Left lung (tissue), 10 donors: ENCODE measurements around the gene DNASE1L1. TPM values are rescaled to one million over a fixed set of nuclear protein-coding genes. Genes with fewer than 3 reads are reported as not detected.

Source experiments
- ATAC-seq: fragments of 200-7000 bp; cut with Tn5 transposase; one replicate; pipeline ENCODE4 v1.9.1; 2020; ENCODE audit warnings: moderate library complexity
- DNase-seq, 4 donors: peaks; one replicate each; pipeline ENCODE4 v3.0.0-alpha.2; 2013 to 2020
- H3K27ac ChIP-seq, 2 donors: fragments of 200-600 bp; sonication (generic) in 1 of 2; one replicate each; pipeline versions ENCODE4 v1.5.0 to v1.8.0; 2020 to 2021
- H3K27me3 ChIP-seq, 2 donors: fragments of 200-600 bp; sonication (generic) in 1 of 2; one replicate each; pipeline versions ENCODE4 v1.5.0 to v1.8.0; 2020 to 2021
- H3K36me3 ChIP-seq, 2 donors: fragments of 200-600 bp; sonication (generic) in 1 of 2; one replicate each; pipeline versions ENCODE4 v1.5.0 to v1.8.0; 2020 to 2021
- H3K4me1 ChIP-seq, 2 donors: fragments of 200-600 bp; one replicate each; pipeline ENCODE4 v1.8.0; 2021
- H3K4me3 ChIP-seq, 2 donors: fragments of 200-600 bp; sonication (generic) in 1 of 2; one replicate each; pipeline versions ENCODE4 v1.5.0 to v1.8.0; 2020 to 2021; ENCODE audit warnings: mild to moderate bottlenecking in 1 of 2
- H3K9me3 ChIP-seq, 2 donors: fragments of 200-600 bp; sonication (generic) in 1 of 2; one replicate each; pipeline versions ENCODE4 v1.5.0 to v1.8.0; 2020 to 2021
- intact Hi-C, 2 donors: fragments of 100-400 bp; cut with DNase I; formaldehyde crosslinking; loops; one replicate each; pipeline versions ENCODE4 v1.11.2 to v1.14.2; 2022
- polyA plus RNA-seq, 6 donors: library from polyadenylated mRNA; unstranded; fragments of 120-200 nt; gene quantifications; one replicate each; pipeline ENCODE4 v1.2.1, GENCODE V29; 2013; ENCODE audit not compliant: insufficient read length in 6 of 6
- total RNA-seq, 2 donors: library from RNA; stranded (reverse); fragmentation: NEBNext Ultra II Directional; extraction: Animal tissue kit (Norgen Biotek cat#: 25700); gene quantifications; one replicate each; pipeline ENCODE4 v1.2.1, GENCODE V29; 2021
- TF ChIP-seq, protein P1 (sequence below), 2 donors: fragments of 200-600 bp; sonication (generic) in 1 of 2; IDR thresholded peaks; one replicate each; pipeline versions ENCODE4 v1.5.0 to v1.8.0; 2021; ENCODE audit warnings: antibody characterized with exemption in 2 of 2
- donor health status: DM: no; HTN: yes; CAD: no.
- donor health status: DM: no; HTN: no; CAD: no.

DNASE1L1 gene
- total and polyA plus RNA-seq, 8 donors = 8.8 to 36.1 (median 10.4) TPM

DNA sequence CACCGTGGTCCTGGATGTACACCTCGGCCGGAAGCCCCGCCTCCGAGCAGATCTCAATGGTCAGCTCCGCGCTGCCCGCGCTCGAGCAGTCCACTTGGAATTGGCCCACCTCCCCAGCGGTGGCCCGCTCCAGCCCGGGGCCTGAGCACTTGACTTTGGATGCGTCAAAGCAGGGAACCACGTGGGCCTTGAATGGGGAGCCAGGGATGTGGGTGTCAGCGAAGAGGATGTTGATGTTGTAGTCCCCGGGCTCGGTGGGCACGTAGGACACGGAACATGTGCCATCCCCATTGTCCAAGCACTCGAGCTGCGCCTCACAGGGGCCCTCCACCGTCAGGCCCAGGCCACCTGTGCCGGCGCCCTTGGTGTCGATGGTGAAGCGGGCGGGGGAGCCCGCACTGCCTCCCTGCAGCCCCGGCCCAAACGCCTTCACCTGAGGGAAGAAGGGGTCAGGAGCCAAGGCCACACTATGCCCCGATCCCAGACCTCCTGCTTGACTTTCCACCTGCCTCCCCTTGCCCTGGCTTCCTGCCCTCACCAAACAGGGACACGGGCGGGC, 48.8 kb downstream of the DNASE1L1 start:
- no peaks in the 10 kb centered on the region for H3K9me3 ChIP-seq
- TF ChIP-seq, protein P1, sequence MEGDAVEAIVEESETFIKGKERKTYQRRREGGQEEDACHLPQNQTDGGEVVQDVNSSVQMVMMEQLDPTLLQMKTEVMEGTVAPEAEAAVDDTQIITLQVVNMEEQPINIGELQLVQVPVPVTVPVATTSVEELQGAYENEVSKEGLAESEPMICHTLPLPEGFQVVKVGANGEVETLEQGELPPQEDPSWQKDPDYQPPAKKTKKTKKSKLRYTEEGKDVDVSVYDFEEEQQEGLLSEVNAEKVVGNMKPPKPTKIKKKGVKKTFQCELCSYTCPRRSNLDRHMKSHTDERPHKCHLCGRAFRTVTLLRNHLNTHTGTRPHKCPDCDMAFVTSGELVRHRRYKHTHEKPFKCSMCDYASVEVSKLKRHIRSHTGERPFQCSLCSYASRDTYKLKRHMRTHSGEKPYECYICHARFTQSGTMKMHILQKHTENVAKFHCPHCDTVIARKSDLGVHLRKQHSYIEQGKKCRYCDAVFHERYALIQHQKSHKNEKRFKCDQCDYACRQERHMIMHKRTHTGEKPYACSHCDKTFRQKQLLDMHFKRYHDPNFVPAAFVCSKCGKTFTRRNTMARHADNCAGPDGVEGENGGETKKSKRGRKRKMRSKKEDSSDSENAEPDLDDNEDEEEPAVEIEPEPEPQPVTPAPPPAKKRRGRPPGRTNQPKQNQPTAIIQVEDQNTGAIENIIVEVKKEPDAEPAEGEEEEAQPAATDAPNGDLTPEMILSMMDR (IDR thresholded peaks at IDR 0.05) = no peak
- no peaks in the 10 kb centered on the region for H3K27me3 ChIP-seq
- H3K4me1 ChIP-seq = peaks cover 0 to 9% of the 10 kb centered on the region in 2 donors
- peaks cover 0 to 100% of the 10 kb centered on the region in 2 donors for H3K36me3 ChIP-seq
- no peak for ATAC-seq
- intact Hi-C loops = no loop called here
- no peak overlapping the region for H3K27ac ChIP-seq
- no peak overlapping the region for H3K4me3 ChIP-seq
- DNase-seq = no peak

- intact Hi-C loops = no loop called here
- DNase-seq (no peak), ATAC-seq (no peak)
- no peak overlapping the region for H3K4me3 ChIP-seq
- H3K27ac ChIP-seq = no peak overlapping the region
- H3K4me1 ChIP-seq = peaks cover 0 to 9% of the 10 kb centered on the region in 2 donors
- H3K36me3 ChIP-seq = peaks cover 0 to 100% of the 10 kb centered on the region in 2 donors
- H3K27me3 ChIP-seq = no peaks in the 10 kb centered on the region
- H3K9me3 ChIP-seq = no peaks in the 10 kb centered on the region
- TF ChIP-seq, protein P1 (IDR thresholded peaks at IDR 0.05) = no peak
Measured at GRCh38 chrX:154359362-154360154, 49.5 kb downstream of the DNASE1L1 start.

DNA sequence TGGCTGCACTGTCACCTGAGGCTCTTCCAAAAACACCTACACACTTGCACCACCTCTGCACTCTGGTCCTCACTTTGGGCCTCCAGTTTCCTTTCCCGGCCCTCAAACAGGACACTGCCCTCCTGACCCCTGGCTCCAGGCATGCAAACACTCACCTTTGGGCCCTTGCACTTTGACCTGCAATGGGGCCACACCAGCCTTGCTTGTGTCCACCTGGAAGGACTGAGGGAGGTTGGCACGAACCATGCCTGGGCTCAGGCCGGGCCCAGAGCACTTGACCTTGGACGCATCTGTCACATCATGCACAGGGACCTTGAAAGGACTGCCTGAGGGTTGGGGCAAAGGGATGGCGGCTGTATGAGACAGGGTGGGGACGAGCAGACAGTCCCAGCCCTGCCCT, 50.2 kb downstream of the DNASE1L1 start:
- no peak overlapping the region for H3K4me3 ChIP-seq
- no peaks in the 10 kb centered on the region for H3K9me3 ChIP-seq
- TF ChIP-seq, protein P1 (IDR thresholded peaks at IDR 0.05) = no peak
- DNase-seq (no peak), ATAC-seq (no peak)
- intact Hi-C loops = no loop called here
- no peak overlapping the region for H3K27ac ChIP-seq
- H3K4me1 ChIP-seq = peaks cover 0 to 9% of the 10 kb centered on the region in 2 donors
- H3K27me3 ChIP-seq = no peaks in the 10 kb centered on the region
- peaks cover 0 to 100% of the 10 kb centered on the region in 2 donors for H3K36me3 ChIP-seq

DNA sequence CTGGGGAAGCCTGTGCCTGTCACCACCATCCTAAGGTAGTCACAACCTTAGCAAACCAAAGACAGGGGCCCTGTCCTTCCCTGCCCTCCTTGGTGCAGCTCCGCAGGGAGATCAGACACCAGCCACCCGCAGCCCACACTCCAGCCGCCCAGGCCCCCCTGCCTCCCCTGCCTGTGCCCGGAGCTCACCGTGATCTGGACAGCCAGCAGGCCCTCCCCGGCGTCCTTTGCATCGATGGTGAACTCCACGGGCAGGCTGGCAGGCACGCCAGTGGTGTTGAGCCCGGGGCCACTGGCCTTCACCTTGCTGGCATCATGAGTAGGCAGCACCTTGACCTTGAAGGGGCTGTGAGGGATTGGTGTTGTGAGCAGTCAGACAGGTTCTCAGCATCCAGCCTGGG, 51.0 kb downstream of the DNASE1L1 start:
- no peaks in the 10 kb centered on the region for H3K27me3 ChIP-seq
- TF ChIP-seq, protein P1 (IDR thresholded peaks at IDR 0.05) = no peak
- no peaks in the 10 kb centered on the region for H3K9me3 ChIP-seq
- H3K27ac ChIP-seq = no peak overlapping the region
- H3K36me3 ChIP-seq = peaks cover 0 to 100% of the 10 kb centered on the region in 2 donors
- DNase-seq = no peak
- peaks cover 0 to 9% of the 10 kb centered on the region in 2 donors for H3K4me1 ChIP-seq
- H3K4me3 ChIP-seq = no peak overlapping the region
- intact Hi-C loops = no loop called here
- no peak for ATAC-seq

GRCh38 chrX:154357205-154357604, 51.8 kb downstream of the DNASE1L1 start:
- Histone ChIP-seq H3K27me3 (no peaks in the 10 kb centered on the region), H3K4me1 (peaks cover 0 to 9% of the 10 kb centered on the region in 2 donors), H3K4me3 (no peak overlapping the region), H3K36me3 (peaks cover 0 to 100% of the 10 kb centered on the region in 2 donors), H3K9me3 (no peaks in the 10 kb centered on the region), H3K27ac (no peak overlapping the region)
- intact Hi-C loops = no loop called here
- DNase-seq = no peak
- ATAC-seq = no peak
- TF ChIP-seq, protein P1 (IDR thresholded peaks at IDR 0.05) = no peak
